IgD-negative memory B cell (primary cell): Measurements from ENCODE around the gene IHH. TPM values are rescaled to one million over a fixed set of nuclear protein-coding genes. Genes with fewer than 3 reads are reported as not detected.

Experiments
- H3K27ac Mint-ChIP-seq, 3 donors: one replicate each; pipeline ENCODE4 v1.8.0; 2020 to 2022; ENCODE audit warnings: mild to moderate bottlenecking in 3 of 3, mixed read lengths in 3 of 3, moderate library complexity in 1 of 3
- H3K27me3 Mint-ChIP-seq: one replicate; pipeline ENCODE4 v1.8.0; 2021; ENCODE audit warnings: mixed read lengths
- H3K36me3 Mint-ChIP-seq: one replicate; pipeline ENCODE4 v1.8.0; 2020; ENCODE audit warnings: mild to moderate bottlenecking, mixed read lengths
- H3K4me1 Mint-ChIP-seq, 3 donors: one replicate each; pipeline ENCODE4 v1.8.0; 2020 to 2022; ENCODE audit warnings: mixed read lengths in 3 of 3, mild to moderate bottlenecking in 1 of 3
- H3K4me3 Mint-ChIP-seq, 4 donors: one replicate each; pipeline ENCODE4 v1.8.0; 2020 to 2022; ENCODE audit warnings: mild to moderate bottlenecking in 4 of 4, mixed read lengths in 4 of 4, moderate library complexity in 3 of 4
- H3K9me3 Mint-ChIP-seq, 3 donors: one replicate each; pipeline ENCODE4 v1.8.0; 2020 to 2021; ENCODE audit warnings: mixed read lengths in 3 of 3, mild to moderate bottlenecking in 1 of 3
- polyA plus RNA-seq: library from polyadenylated mRNA; unstranded; fragments of 300-500 nt; fragmentation: Illumina TruSeq; gene quantifications from one replicate; pipeline ENCODE4 v1.2.3, GENCODE V29; 2021

The IHH gene
- not detected for polyA plus RNA-seq

DNA sequence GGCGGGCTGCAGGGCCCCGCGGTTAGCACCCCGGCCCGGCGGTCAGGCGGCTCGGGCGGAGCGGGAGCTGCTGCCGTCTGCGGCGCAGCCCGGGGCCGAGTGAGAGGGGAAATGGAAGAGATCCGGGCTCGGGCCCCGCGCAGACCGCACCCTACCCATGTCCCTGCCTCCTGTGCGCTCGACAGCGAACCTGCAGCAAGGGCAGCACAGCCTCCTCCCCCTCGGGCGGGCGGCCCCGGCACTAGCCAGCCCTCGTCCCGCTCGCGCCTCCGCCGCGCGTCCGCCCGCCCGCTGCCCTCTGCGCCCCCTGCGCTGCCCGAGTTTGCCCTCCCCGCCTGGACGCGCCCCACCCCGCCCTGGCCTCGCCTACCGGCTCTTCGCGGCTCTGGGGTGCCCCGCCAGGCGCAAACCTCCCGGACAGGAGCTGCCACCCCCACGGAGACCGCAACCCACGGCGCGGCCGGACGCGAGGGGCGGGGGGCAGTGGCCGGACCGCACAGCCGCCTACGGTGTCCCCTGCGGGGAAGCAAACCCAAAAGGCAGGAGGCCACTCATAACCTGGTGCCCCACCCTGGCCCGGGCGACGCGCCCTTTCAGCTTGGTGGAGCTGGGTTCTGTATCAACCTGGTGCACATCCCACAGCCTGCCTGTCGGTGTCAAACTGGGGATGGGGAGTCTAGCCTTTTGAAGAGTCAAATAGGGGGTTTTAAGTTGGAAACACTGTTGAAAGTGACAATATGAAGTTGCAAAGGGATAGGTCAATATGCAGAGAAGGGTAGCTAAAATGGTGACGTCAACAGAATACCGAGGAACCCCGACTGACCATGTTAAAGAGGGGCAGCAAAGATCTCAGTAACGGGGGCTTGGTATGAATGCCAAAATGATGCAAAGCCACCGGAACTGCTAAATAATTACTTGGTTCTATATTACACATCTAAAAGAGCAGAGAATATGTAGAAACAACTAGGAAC, at the start of gene IHH:
TSS of gene IHH (minus strand) at position 101 of the 971 bp plus-strand sequence. CDS start 454 bp downstream, outside the sequence.
- Mint-ChIP-seq H3K4me1 (peaks cover 2 to 17% (median 5%) of the 10 kb centered on the region in 3 donors), H3K27me3 (peaks cover 41% of the 10 kb centered on the region), H3K4me3 (peak within 1 kb of the TSS in 3 of 4 donors; percentile 24 to 63 (median 37)), H3K36me3 (peaks cover 1% of the 10 kb centered on the region), H3K9me3 (no peaks in the 10 kb centered on the region), H3K27ac (peak within 1 kb of the TSS in 2 of 3 donors; percentile 35 to 41)

- H3K36me3 Mint-ChIP-seq, result peaks cover 3% of the 10 kb centered on the region
These were observed 48.8 kb upstream of the IHH start for GRCh38 chr2:219109471-219109870.

DNA sequence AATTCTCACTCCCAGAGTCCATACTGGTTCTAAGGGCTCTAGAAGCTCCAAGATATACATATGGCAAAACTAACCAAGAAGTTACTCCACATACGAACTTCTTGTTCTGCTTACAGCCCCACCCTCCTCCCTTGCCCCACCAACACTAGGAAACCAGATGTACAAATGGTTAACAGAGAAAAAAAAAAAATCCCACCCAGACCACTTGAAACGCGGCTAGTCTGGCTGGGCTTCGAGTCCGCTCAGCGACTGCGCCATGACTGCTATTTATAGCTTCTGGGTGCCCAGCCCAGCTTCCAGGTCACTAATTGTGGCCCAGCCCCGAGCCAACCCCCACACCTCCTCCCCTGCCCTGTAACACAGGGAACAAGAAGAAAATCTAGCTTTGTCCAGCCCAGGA, 47.0 kb upstream of the IHH start:
- Mint-ChIP-seq H3K4me3 (no peak overlapping the region), H3K27ac (no peak overlapping the region), H3K36me3 (peaks cover 2% of the 10 kb centered on the region), H3K27me3 (no peaks in the 10 kb centered on the region), H3K4me1 (peaks cover 2 to 10% (median 5%) of the 10 kb centered on the region in 3 donors), H3K9me3 (no peaks in the 10 kb centered on the region)

More at GRCh38 chr2:219109471-219109870, 48.8 kb upstream of the IHH start:
- no peak overlapping the region for H3K4me3 Mint-ChIP-seq
- H3K27me3 Mint-ChIP-seq, result no peaks in the 10 kb centered on the region
- no peak overlapping the region for H3K27ac Mint-ChIP-seq
- peaks cover 5 to 15% (median 12%) of the 10 kb centered on the region in 3 donors for H3K4me1 Mint-ChIP-seq
- no peaks in the 10 kb centered on the region for H3K9me3 Mint-ChIP-seq

DNA sequence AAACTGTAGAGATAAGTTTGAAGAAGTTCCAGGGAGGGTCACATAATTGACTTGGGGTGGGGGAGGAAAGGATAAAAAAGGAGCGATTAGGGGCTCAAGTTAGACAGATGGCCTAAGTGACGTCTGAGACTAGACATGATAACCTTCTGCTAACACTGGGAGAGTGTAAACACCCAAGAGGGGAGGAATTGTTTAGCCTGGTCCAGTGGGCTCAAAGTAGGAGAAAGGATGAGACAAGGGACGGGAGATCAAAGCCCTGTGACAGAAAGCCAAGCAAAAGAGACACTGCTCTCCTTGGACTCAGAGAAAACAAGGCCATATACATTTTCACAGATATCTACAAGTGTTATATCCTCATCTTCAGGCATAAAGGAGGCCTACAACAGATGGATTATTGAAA, 45.5 kb upstream of the IHH start:
- H3K4me1 Mint-ChIP-seq, result peaks cover 2 to 10% (median 3%) of the 10 kb centered on the region in 3 donors
- H3K27ac Mint-ChIP-seq, result no peak overlapping the region
- H3K4me3 Mint-ChIP-seq, result no peak overlapping the region
- H3K27me3 Mint-ChIP-seq, result no peaks in the 10 kb centered on the region
- peaks cover 2% of the 10 kb centered on the region for H3K36me3 Mint-ChIP-seq
- H3K9me3 Mint-ChIP-seq, result no peaks in the 10 kb centered on the region

- Mint-ChIP-seq H3K4me3 (no peak overlapping the region), H3K27ac (no peak overlapping the region), H3K36me3 (peaks cover 3% of the 10 kb centered on the region), H3K9me3 (no peaks in the 10 kb centered on the region), H3K27me3 (no peaks in the 10 kb centered on the region), H3K4me1 (peaks cover 2 to 10% (median 3%) of the 10 kb centered on the region in 3 donors)
These were observed 43.6 kb upstream of the IHH start for GRCh38 chr2:219104107-219105035.

- no peak overlapping the region for H3K4me3 Mint-ChIP-seq
- peaks cover 0 to under 1% (median 0%) of the 10 kb centered on the region in 3 donors for H3K4me1 Mint-ChIP-seq
- no peaks in the 10 kb centered on the region for H3K9me3 Mint-ChIP-seq
- peaks cover 3% of the 10 kb centered on the region for H3K36me3 Mint-ChIP-seq
- no peak overlapping the region for H3K27ac Mint-ChIP-seq
- H3K27me3 Mint-ChIP-seq, result no peaks in the 10 kb centered on the region
These were observed 38.6 kb upstream of the IHH start for GRCh38 chr2:219099329-219099728.

- H3K27ac Mint-ChIP-seq, result no peak overlapping the region
- peaks cover 4% of the 10 kb centered on the region for H3K36me3 Mint-ChIP-seq
- no peak overlapping the region for H3K4me3 Mint-ChIP-seq
- no peaks in the 10 kb centered on the region for H3K9me3 Mint-ChIP-seq
- H3K27me3 Mint-ChIP-seq, result no peaks in the 10 kb centered on the region
- H3K4me1 Mint-ChIP-seq, result no peaks in the 10 kb centered on the region
These were observed 34.8 kb upstream of the IHH start for GRCh38 chr2:219095406-219095935.

- Mint-ChIP-seq H3K27ac (no peak overlapping the region), H3K4me3 (no peak overlapping the region), H3K36me3 (peaks cover 10% of the 10 kb centered on the region), H3K4me1 (no peaks in the 10 kb centered on the region), H3K9me3 (no peaks in the 10 kb centered on the region), H3K27me3 (no peaks in the 10 kb centered on the region)
These were observed 33.5 kb upstream of the IHH start for GRCh38 chr2:219094171-219094570.

GRCh38 chr2:219090436-219091299, 29.9 kb upstream of the IHH start:
- H3K4me3 Mint-ChIP-seq, result no peak overlapping the region
- H3K9me3 Mint-ChIP-seq, result no peaks in the 10 kb centered on the region
- no peak overlapping the region for H3K27ac Mint-ChIP-seq
- H3K27me3 Mint-ChIP-seq, result no peaks in the 10 kb centered on the region
- peaks cover 0 to 2% (median 0%) of the 10 kb centered on the region in 3 donors for H3K4me1 Mint-ChIP-seq
- H3K36me3 Mint-ChIP-seq, result peaks cover 10% of the 10 kb centered on the region

DNA sequence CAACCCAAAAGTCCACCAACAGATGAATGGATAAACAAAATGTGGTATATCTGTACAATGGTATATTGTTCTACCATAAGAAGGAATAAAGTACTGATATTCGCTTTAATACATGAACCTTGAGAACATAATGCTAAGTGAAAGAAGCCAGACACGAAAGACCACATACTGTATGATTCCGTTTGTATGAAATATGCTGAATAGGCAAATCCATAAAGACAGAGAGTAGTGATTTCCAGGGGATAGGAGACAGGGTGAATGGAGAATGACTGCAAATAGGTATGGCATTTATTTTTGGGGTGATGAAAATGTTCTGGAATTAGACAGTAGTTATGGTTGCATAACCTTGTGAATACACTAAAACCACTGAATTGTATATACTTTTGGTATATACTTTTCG, 28.6 kb upstream of the IHH start:
- no peak overlapping the region for H3K4me3 Mint-ChIP-seq
- H3K27me3 Mint-ChIP-seq, result no peaks in the 10 kb centered on the region

GRCh38 chr2:219087848-219088247, 27.1 kb upstream of the IHH start:
- H3K27ac Mint-ChIP-seq, result no peak overlapping the region
- H3K4me3 Mint-ChIP-seq, result no peak overlapping the region
- H3K9me3 Mint-ChIP-seq, result peaks cover 0 to 2% (median 0%) of the 10 kb centered on the region in 3 donors
- H3K36me3 Mint-ChIP-seq, result peaks cover 11% of the 10 kb centered on the region
- H3K27me3 Mint-ChIP-seq, result no peaks in the 10 kb centered on the region
- H3K4me1 Mint-ChIP-seq, result peaks cover 2 to 7% (median 3%) of the 10 kb centered on the region in 3 donors

More for the DNA sequence above, 28.6 kb upstream of the IHH start:
- Mint-ChIP-seq H3K4me1 (peaks cover 2 to 3% (median 3%) of the 10 kb centered on the region in 3 donors), H3K36me3 (peaks cover 10% of the 10 kb centered on the region), H3K9me3 (peaks cover 0 to 2% (median 0%) of the 10 kb centered on the region in 3 donors), H3K27ac (no peak overlapping the region)

GRCh38 chr2:219087361-219087760, 26.6 kb upstream of the IHH start:
- Mint-ChIP-seq H3K36me3 (peaks cover 11% of the 10 kb centered on the region), H3K27ac (no peak overlapping the region), H3K9me3 (peaks cover 0 to 2% (median 0%) of the 10 kb centered on the region in 3 donors), H3K27me3 (no peaks in the 10 kb centered on the region), H3K4me3 (peak overlapping the region in 1 of 4 donors; percentile 47), H3K4me1 (peaks cover 3 to 12% (median 3%) of the 10 kb centered on the region in 3 donors)

GRCh38 chr2:219086196-219086595, 25.5 kb upstream of the IHH start:
- no peak overlapping the region for H3K4me3 Mint-ChIP-seq
- peaks cover 3 to 23% (median 12%) of the 10 kb centered on the region in 3 donors for H3K4me1 Mint-ChIP-seq
- H3K9me3 Mint-ChIP-seq, result peaks cover 0 to 2% (median 0%) of the 10 kb centered on the region in 3 donors
- peaks cover 11% of the 10 kb centered on the region for H3K36me3 Mint-ChIP-seq
- no peak overlapping the region for H3K27ac Mint-ChIP-seq
- no peaks in the 10 kb centered on the region for H3K27me3 Mint-ChIP-seq

DNA sequence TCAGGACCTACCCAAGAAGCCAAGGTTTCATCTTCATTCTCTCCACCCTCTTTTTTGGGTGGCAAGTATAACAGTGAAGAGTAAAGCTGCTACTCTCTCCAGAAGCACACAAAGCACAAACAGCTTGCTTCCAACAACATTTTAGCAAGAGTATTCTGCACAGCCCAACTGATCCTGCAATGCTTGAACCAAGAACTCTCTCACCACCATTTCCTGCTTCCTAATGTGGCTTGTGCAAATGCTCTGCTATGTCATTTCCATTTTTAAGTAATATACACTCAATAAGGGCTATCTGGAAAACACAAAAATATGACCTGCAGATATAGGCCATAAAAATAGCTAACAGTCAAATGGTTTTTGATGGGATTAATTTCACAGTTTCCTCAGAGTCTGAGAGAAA, 24.1 kb upstream of the IHH start:
- peaks cover 3 to 23% (median 12%) of the 10 kb centered on the region in 3 donors for H3K4me1 Mint-ChIP-seq
- no peaks in the 10 kb centered on the region for H3K27me3 Mint-ChIP-seq

More for the DNA sequence above, 24.1 kb upstream of the IHH start:
- peaks cover 4% of the 10 kb centered on the region for H3K36me3 Mint-ChIP-seq
- H3K4me3 Mint-ChIP-seq, result no peak overlapping the region
- H3K27ac Mint-ChIP-seq, result no peak overlapping the region
- peaks cover 0 to 2% (median 0%) of the 10 kb centered on the region in 3 donors for H3K9me3 Mint-ChIP-seq
